ENCODE data around the gene ZBTB47.

The ZBTB47 gene

DNA sequence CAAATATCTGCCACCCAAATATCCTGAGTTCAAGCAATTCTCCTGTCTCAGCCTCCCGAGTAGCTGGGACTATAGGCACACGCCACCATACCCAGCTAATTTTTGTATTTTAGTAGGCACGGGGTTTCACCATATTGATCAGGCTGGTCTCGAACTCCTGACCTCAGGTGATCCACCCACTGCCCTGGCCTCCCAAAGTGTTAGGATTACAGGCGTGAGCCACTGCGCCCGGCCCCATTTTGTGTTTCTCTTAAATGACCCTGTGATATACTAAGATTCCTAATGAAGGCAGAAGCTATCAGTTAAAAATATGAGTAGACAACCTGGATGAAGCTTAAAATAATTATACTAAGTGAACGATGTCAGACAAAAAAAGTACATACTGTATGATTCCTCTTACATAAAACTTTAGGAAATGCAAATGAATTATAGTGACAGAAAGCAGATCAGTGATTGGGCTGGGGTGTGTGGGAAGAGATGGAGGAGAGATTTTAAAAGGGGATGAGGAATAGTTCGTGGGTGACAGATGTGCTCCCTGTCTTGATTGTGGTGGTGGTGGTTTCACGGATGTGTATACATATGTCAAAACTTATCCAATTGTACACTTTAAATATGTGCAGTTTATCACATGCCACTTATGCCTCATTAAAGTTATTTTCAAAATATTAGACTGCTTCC, 28.0 kb downstream of the ZBTB47 start:
- TF ChIP-seq CTCF (conservative IDR thresholded peaks at IDR 0.05) (no peak), ZFX (IDR thresholded peaks at IDR 0.05) (no peak)
- no peak overlapping the region for H3K27ac ChIP-seq

DNA sequence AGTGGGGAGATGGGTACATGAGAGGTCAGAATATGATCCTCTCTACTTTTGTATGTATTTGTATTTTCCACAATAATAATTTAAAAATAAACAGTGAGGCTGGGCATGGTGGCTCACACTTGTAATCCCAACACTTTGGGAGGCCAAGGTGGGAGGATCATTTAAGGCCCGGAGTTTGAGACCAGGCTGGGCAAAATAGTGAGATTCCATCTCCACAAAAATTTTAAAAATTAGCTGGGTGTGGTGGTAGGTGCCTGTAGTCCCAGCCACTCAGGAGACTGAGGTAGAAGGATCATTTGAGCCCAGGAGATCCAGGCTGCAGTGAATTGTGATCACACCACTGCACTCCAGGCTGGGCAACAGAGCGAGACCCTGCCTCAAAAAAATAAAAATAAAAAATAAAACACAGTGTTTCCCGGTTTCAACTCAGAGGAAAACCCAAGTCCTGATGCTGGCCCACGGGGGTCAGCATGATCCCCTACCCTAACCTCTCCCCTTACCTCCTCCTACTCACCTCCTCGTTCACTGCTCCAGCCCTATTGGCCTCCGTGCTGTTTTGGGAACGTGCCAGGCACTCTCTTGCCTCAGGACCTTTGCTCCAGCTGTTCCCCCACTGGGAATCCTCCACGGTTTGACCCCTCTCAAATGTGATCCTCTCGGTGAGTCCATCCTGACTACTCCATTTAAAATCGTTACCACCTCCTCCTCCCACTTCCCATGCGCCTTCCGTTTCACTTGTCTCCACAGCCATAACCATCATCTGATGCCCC, 29.0 kb downstream of the ZBTB47 start:
- TF ChIP-seq CTCF (conservative IDR thresholded peaks at IDR 0.05) (no peak), ZFX (IDR thresholded peaks at IDR 0.05) (no peak)
- no peak overlapping the region for H3K27ac ChIP-seq

GRCh38 chr3:42683875-42684598, 30.5 kb downstream of the ZBTB47 start:
- no peak for TF ChIP-seq ZFX (IDR thresholded peaks at IDR 0.05)
- TF ChIP-seq CTCF (conservative IDR thresholded peaks at IDR 0.05) = no peak

GRCh38 chr3:42684632-42685362, 31.3 kb downstream of the ZBTB47 start:
- TF ChIP-seq CTCF (conservative IDR thresholded peaks at IDR 0.05) = no peak
- no peak for TF ChIP-seq ZFX (IDR thresholded peaks at IDR 0.05)
- no peak overlapping the region for H3K27ac ChIP-seq

More at GRCh38 chr3:42683875-42684598, 30.5 kb downstream of the ZBTB47 start:
- H3K27ac ChIP-seq = no peak overlapping the region

GRCh38 chr3:42685363-42685881, 31.9 kb downstream of the ZBTB47 start, which contains the start of gene KLHL40:
Gene KLHL40, plus strand, starts transcription at chr3:42685537. Its CDS starts 82 bp downstream, at chr3:42685619.
- TF ChIP-seq ZFX (IDR thresholded peaks at IDR 0.05) (no peak), CTCF (conservative IDR thresholded peaks at IDR 0.05) (no peak)
- no peak within 1 kb of the TSS for H3K27ac ChIP-seq

GRCh38 chr3:42685891-42686820, 32.7 kb downstream of the ZBTB47 start:
- no peak overlapping the region for H3K27ac ChIP-seq
- TF ChIP-seq CTCF (conservative IDR thresholded peaks at IDR 0.05) = no peak
- TF ChIP-seq ZFX (IDR thresholded peaks at IDR 0.05) = no peak

All from C4-2B (cell line).